ENCODE measurements around the gene IMPACT.

DNA sequence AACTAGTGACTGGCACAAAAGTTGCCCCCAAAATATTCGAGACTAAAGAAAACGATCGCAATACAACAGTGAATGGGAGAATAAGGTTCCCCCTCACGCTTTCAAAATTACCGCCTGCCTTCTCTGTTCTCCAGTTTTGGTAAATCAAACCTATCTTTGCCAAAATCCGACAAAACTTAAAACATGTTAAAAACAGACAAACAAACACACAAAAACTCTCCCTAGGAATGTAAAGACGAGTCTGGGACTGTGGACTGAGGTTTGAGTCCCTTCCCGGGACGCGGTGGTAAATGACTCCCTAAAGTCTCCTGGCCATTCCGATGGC is 435 bp upstream of the IMPACT start:
- TF ChIP-seq POLR2AphosphoS5 (IDR thresholded peaks at IDR 0.05; ENCODE audit: borderline replicate concordance, low read depth, low read length) (no peak), EZH2 (IDR thresholded peaks at IDR 0.05) (no peak), FOXP2 (optimal IDR thresholded peaks at IDR 0.05; ENCODE audit: control extremely low read depth, extremely low read length, insufficient read depth) (no peak)
